EH (cell line): ENCODE results near the gene CCNY.
A peak's percentile ranks its signal among the peaks of the same experiment; 100 is the strongest.
"Not testable (repeated sequence)": the region's sequence is repeated elsewhere in the genome, so short reads cannot be mapped to it uniquely, and the experiment has no call there.

Experiments
- DNase-seq: peaks from one replicate; pipeline ENCODE4 v3.0.0-alpha.2; 2015; ENCODE audit warnings: low read depth

The CCNY gene

DNA sequence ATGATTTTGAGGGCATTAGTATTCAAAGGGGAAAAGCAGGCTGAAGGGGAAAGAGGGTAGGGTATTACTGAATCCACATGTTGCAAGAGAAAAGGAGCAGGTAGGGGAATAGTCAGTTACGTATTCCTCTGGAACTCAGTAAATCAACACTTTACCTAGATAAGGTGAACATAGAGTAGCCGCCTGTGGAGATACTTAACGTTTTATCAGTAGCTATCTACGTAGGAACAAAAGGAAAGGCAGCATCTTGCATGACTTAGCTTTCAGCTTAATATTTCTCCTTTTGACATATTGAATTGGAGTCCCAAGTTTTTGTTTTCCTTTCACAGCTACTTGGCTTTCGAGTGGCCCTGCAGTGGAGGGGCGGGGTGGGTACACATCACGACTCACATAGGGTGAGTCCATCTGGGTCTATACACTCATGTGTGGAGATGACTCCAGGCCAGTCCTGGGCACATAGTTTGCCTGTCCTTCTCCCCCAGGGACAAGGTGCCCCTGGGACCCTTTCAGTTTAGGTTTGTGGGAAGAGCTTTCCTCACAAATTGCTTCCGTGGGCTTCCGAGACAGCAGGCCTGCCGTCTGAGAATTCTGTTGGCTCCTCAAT is 48.1 kb downstream of the CCNY start:
- no peak for DNase-seq

DNA sequence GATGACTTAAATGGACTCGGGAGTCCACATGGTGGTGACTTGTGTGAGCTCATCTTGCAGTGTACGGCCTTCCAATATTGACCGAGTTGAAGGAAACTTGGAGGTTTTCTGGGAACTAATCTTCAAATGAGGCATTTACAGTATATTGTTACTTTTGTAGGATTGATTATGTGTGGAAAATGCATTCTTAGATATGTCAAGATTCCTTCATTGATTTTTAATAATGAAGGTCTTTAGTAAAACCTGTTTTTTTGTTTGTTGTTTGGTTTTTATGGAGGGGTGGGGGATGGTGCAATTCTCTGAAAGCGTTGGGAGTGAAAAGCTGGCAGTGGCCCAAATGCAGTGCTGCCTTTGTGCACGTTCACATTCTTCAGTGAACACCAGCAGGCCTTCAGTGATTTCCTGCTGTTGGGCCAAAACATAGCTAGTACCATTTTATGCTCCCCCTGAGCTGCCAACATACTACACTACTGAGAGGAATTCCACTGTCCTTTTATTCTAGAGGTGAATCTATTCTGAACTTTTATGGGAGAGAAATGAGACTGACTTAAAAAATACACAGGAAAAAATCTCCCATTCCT is 50.4 kb downstream of the CCNY start:
- DNase-seq: peak; percentile 69

DNA sequence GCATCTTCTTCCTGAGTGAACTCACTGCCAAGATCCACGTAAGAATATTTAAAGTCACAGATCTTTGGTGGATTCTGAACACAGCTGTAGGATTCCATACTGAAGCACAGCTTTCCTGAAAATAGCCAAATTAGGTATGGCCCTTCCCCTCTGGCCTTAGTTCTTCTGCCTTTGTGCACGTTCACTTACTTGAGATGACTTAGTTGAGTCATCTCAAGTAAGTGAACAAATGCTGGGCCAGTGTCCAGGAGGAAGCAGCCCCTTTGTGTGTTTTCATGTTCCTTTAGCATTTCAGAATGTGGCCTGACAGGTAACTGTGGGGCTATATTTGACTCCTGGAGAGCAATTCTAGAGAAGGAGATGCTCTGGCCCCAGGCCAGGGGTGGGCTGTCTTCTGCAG is 51.5 kb downstream of the CCNY start:
- peak; percentile 73 for DNase-seq

DNA sequence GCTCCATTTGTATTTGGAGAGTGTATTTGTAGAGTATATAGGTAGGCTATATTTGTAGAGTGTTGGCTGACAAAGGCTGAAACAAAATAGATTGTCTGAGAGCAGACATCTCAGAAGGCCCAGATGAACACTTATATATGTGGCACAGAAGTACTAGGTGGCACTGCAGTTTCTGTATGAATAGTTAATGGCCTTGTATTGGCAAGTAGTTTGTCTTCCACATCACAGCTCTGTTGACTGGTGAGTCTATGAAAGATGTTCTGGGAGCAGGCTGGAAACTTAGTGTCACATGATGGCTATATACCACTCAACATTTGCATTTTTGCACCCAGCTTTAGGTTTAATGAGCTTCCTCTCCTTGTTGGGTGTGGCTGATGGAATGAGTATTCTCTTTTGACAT is 51.9 kb downstream of the CCNY start:
- DNase-seq: no peak

DNA sequence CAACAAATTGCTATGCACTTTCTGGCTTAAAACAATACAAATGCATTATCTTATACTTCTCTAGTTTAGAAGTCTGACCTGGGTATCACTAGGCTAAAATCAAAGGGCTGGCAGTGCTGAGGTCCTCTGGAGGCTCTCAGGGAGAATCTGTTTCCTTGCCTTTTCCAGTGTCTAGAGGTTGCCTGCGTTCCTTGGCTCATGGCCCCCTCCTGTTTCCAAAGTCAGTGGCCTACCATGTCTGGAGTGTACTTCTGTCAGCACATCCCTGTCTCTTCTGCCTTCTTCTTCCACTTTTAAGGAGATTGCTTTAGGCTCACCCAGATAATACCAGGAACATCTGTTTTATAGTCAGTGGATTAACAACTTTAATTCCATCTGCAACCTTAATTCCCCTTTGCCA is 52.4 kb downstream of the CCNY start:
- DNase-seq: no peak

DNA sequence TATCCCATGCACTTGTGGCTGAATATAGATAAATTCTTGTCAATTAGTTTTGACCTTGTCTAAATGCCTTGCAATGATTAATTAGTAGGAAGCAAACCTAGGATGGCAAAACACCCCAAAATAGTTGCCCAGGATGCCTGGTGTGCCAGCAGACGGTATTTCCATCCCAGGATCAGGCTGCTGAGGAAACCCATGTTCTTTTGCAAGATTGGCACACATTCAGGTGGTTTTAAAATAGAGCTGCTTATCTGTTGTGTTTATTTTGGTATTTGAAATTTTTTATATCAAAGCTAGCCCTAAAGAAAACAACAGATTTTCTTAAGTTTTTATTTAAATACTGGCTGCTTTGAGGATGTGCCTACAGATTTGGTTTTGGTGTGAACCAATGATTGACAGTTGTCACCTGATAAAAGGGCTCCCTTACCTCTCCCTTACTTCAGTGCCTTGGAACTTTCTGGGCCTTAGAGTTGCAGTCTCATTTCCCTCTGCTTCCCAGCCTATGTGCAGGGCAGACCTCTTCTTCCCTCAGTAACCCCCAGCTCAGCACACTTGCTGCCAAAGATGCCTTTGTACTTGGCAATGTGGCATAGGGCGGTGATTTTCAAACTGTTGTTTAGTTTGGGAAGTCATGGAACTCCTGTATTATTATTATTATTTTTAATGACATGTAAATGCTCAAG is 54.0 kb downstream of the CCNY start:
- no peak for DNase-seq

DNA sequence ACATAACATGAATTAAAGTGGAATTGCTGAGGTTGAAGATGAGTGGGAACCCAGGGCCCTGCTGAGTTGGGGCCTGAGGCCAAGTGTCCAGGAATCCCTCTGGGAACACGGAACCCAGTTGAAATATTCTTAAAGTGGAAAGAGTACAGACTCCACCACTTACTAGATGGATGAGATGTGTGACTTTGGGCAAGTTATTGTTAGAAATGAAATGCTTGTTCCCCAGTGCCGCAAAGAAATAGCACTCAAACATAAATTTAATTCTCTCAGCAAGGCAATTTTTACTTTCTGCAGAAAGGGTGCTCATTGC is 54.5 kb downstream of the CCNY start:
- DNase-seq: no peak

DNA sequence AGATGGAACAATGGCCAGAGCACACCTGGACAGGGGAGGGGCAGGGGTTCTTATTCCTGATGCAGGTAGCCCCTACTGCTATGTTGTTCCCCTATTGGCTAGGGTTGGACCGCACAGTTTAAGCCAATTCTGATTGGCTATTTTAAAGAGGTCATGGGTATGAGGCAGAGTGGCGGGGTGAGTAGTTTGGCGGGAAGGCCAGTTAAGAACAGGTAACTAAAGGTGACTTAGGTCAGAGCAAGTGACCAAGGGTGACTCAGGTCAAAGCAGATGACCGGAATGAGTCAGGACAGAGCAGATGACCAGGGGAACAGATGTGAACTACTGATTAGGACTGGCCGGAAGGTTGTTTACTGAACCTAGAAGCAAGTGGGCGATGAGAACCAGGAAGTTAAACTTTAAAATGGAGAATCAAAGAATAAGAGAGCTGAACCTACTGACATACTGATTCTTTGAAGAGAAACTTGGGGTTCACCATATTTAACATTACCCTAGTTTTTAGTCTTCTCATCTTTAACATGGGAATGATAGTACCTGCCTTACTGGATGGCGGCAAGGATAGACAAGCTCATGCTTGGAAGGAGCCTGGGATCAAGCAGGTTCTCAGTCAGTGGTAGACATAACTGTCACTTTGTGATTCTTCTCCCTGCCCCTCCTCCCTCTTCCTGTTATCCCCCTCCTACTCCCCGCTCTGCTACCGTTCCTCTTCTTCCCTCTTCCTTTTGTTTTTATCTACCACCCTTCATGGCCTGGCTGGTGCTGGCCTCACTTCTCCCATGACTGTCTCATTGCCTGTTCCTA is 55.0 kb downstream of the CCNY start:
- DNase-seq: no peak

DNA sequence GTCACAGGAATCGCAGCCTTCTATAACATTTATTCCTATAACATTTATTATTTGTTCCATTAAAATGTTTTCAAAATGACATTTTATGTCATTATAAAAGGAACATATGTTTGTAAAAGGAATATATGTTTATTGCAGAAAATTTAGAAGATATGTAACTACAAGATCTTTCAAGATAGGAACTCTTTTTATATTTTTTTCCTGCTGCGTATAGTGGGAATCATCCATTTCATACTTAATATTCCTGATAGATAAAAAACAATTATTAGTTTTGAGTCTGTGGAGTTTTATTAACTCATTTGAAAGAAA is 55.6 kb downstream of the CCNY start:
- DNase-seq: no peak

DNA sequence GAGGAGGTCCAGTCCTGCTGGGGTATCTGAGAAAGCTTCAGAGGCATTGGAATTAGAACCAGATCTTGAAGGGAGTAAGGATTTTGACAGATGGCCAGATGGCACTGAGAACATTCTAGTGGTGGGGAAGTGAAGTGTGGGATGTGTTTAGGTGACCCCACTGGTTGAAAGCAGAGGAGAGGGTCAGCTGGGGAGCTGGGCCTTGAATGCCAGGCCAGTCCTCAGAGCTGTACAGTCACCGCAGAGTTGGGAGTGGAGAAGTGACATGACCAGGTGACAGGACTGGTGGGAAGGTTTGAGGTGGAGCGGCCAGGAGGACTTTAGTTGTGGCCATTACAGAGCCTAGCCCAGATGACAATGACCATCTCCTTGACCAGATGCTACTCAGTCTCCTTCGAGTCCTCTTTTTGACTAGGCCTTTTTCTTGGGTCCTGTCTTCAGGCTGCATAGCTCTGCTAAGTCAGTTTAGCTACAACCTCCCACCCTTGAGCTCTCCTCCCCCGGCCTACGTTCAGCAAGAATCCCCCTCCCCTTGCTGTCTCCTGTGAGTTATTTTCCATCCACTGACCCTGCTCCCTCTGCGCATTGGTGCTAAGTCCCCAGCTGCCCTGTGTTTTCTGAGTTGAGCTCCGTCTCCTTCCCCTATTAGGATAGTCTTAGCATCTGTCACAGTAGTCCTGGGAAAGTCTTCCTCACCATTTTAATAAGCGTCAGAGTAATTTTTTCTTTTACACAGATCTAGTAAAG is 56.3 kb downstream of the CCNY start:
- DNase-seq: no peak

DNA sequence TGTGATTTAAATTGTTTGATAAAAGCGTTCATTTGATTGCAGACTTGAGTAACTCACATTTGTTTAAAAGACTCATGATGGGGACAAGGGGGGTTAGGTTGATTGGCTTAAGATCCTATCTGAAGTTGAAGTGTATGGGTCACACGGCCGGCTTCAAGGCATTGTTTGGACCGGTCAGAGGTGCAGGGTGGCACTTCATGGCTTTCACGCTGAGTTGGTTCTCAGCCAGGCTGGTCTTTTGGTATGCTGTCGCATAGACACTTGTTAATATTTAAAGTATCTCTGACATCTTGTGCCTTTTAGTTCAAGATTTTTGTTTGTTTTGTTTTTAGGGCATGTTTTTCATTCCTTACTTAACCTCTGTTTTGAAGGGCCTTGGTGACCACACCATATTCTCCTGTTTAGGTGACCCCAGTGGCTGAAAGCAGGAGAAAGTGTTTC is 58.1 kb downstream of the CCNY start:
- peak; percentile 13 for DNase-seq

DNA sequence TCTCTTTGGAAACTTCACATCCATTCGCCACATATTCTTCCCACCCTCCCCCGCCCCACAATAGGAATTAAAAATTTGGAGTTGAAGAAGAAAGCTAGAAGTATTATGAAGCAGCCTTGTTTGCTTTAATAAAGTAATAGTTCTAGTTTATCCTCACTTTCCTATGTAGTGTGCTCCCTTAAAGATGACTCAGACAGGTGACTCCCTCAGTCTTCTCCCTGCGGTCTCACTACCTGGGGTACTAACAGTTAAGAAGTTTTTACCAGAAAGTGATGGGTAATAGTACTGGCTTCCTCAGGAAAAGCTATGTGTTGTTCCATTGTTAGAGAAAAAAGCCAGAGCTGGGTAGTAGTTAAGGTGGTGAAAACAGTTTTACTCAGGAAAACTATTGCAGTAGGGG is 58.6 kb downstream of the CCNY start:
- no peak for DNase-seq

DNA sequence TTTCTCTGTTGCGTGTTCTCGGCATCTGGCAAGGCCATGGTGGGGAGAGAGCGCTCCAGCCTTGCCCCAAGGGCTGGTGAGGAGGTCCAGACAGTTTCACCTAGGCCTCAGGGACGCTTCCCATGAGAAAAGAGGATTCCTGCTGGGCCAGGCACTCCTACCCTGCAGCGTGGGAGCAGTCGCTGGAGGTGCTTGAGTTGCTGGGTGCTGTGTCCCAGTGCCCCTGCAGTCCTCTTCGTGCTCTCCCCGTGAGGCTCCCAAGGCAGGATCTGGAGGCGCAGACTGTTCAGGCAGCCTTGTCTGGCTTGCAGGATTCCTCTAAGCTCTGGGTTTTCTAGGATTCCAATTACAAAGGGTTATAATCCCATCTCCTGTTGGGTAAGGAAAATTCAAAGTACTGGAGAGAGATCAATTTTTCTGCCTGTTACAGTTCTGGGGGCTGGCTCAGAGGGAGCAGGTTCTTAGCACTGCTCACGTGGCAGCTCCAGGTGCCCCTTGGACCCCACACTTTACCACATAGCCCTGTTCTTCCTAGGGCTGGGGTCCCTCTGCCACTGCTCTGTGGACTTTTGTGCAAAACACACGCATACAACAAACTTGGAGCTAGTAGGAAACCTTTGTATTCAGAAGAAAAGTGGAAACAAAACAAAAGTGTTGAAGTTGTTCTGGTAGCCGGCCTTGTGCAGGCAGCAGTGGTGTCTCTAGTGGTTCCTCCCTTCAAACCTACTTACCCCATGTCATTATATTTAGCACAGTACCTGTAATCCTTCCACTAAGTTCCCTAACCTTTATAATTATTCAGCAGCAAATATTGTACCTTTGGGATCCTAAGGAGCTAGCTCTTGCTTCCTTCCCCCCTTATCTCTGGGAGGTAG is 60.5 kb downstream of the CCNY start:
- no peak for DNase-seq

DNA sequence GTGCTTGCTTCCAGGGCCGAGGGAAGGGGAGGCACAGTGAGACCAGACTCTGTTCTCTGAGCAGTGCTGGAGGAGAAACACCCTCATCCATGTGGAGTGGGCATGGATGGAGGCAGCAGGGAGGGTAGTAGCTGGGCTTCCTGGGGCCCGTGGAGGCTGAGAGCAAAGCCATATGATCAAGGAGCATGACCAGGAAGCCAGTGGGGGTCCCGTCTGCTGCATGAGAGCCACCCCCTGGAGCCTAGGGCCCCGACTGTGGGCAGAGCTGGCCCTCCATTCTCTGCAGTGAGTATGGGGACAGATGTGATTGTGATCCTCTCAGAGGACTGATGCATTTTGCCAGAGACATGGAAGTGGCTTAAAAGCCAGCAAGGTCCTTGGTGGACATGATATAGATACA is 61.6 kb downstream of the CCNY start:
- DNase-seq: no peak

DNA sequence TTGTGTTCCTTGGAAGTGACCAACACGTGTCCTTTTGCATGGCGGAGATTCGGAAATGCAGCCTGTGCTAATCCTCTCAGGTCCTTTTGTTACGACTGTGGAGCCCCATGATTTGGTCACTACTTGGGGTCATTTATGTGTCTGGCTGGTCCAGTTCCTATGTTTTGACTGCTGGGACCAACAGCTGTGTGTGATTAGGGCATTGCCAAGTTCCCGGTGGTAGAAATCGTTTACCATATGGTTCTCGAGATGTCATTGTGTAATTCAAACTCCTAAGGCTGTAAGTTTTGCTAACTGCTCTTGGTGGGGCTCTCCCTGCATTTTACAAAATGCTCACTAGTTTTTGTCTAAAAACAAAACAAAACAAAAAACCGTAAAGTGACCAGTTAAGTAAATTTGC is 62.0 kb downstream of the CCNY start:
- DNase-seq: peak; percentile 48

DNA sequence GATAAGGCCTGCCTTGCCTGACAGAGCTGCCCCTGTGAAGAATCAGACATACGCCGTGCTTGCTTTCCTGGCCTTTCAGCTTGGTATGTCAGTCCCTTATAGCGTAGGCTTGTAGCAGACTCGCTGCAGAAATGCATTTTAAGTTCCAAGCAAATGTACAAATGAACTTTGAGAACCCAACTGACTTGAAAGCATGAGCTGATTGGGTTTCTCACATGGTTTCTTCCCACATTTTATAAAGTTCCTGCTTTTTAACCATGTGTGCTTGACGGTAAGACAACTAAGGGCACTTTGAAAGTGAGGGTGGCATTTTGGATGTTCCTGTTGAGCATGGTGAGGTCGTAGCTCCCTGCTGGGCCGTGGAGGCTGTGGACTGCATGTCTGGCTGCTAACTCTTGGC is 62.6 kb downstream of the CCNY start:
- DNase-seq: no peak

DNA sequence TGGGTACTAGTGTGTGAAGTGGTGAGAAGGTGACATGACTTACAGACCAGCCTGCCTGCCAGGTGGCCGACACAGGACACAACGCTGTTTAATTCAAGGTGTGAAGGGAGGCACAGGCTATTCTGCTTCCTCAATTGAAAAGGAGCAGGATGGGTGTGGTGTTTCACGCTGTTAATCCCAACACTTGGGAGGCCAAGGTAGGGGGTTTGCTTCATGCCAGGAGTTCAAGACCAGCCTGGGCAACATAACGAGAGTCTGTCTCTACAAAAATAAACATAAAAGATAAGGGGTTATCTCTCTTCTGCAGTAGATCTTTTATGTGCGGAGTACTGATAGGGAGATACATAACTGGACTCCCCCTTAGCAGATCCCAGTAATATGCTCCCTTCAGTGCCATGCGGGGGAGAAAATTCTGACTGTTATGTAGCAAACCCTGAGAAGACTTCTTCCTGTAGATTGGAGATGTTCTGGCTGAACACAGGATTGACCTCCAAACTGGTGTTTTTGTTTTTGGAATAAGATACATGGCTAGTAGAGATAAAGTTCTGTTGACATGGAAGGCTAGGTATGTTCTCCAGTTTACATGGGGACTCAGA is 63.2 kb downstream of the CCNY start:
- DNase-seq: no peak

DNA sequence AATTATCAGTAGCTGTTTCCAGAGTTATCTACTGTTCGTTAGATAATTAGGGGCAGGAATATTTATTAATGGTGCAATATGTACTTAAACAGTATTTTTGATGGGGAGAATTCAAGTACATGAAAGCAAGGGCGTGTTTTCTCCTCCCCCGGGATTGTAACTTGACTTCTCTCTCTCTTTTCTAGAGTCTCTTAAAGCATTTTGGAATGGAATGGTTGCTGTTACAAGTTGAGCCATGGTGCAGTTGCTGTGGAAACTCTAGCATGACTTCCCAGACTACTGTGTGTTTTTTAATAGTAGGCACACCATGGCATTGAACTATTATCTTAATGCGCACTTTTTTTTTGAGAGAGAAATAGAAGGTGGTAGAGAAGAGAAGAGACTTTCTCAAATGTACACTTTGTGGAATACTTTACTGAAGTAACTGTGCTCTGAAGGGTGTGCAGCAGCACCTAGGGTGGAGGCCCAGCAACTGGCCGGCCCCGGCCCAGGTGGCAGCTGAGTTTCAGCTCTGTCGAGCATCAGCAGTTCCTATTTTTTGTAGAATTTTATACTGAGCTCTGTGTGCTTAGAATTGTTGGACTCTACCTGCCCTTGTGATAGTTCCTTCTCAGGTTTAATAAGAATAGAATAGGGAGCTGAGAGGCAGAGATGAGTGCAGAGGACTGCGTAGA is 64.4 kb downstream of the CCNY start:
- DNase-seq: no peak

DNA sequence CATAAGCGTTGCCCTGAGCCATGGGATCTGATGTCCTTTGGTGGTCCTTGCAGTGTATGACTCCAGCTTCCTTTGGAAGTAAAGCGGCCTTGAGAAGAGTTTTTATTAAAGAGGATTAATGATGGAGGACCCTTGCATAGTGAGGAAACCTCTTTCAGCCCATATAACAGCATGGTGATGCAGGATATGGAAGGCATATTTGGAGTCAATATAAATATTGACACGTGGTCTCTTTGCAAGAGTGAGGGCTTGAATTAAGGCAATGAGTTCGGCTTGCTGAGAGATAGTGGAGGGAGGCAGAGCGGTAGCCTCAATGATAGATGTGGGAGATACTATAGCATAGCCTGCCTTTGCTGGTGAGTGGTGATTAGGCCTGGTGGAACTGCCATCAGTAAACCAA is 67.2 kb downstream of the CCNY start:
- not testable (repeated sequence) for DNase-seq

DNA sequence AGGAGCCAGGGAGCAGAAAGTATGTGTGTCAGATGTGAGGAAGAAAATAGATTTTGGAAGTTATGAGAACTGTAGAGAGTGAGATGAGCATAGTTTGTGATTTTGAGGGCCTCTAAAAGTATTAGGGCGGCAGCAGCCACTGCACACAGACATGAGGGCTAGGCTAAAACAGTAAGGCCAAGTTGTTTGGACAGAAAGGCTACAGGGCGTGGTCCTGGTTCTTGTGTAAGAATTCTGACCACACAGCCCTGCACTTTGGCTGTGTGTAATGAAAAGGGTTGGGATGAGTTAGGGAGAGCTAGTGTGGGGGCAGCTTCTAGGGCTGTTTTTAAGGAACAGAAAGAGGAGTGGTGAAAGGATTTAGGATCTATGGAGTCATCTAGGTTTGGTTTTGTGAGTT is 67.8 kb downstream of the CCNY start:
- not testable (repeated sequence) for DNase-seq
